ENCODE results near the gene MAD2L1. TPM values are rescaled to one million over a fixed set of nuclear protein-coding genes. Genes with fewer than 3 reads are reported as not detected.

MAD2L1 gene
- 35.4 and 41.4 TPM in 2 replicates for total RNA-seq
- 12.3 and 15.6 TPM in 2 replicates for polyA plus RNA-seq
- 22.4 TPM in 2 replicates for polyA plus RNA-seq (2011; cell fraction: cytosol; rRNA removed)
- 16.1 and 18.2 TPM in 2 replicates for polyA plus RNA-seq (2011; cell fraction: nucleus; rRNA removed)
- polyA plus RNA-seq (2012): 27.2 and 47.5 TPM in 2 replicates
- 28.8 and 29.0 TPM in 2 replicates for polyA minus RNA-seq
- polyA minus RNA-seq (2011; cell fraction: cytosol; rRNA and poly(A)+ RNA removed): 22.4 TPM
- 21.0 and 25.7 TPM in 2 replicates for polyA minus RNA-seq (2011; cell fraction: nucleus; rRNA and poly(A)+ RNA removed)
- percentile 88 among the genes with signal in this experiment for Bru-seq, nascent RNA
- BruChase-seq, experiment 1, labeled RNA remaining after a 6-hour chase: percentile 92 among the genes with signal in this experiment
- percentile 84 among the genes with signal in this experiment for BruChase-seq, experiment 2, labeled RNA remaining after a 2-hour chase
- long read RNA-seq, full-length matches to known transcripts: 183 of 190 reads
- long read RNA-seq, partial matches to known transcripts: 1 of 190 reads
- long read RNA-seq, other reads (novel, unspliced or antisense): 6 of 190 reads

DNA sequence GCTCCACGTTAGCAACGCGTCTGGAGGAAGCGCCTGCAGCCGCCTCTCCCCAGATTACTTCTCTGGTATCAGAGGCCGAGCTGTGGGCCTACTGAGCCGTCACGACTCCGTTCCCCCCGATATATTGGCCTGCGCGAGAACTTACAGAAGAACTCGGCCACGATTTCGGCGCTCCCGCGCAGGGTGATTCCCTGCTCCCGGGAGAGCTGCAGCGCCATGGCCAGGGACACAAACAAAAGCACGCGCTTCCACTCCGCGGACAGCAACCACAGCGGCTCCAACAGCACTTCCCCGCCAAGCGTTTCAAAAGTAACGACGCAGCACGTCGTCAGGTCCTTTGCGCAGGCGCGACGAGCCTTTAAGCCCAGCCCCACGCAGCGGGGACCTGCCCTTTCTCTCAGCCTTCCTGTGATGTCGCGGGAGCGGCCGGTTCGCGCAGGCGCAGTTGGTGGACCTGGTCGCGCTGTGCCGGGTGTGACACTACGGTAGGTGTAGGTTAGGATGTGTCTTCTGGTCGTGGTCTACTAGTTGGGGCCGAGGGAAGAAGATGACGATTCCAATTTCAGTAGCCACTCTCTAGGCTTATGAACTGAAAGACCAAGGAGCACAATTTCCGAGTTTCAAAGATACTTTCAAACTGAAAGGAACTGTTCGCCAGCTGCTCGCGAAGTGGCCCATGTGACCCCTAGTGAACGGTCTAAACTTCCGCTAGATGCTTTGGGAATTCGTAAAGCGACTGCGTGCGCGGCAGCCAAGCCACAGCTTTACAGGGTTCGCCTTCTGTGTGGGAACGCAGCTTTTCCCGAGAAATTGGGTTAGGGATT, at the start of gene MAD2L1:
MAD2L1 (minus strand) TSS at position 332 of the 824 bp plus-strand sequence; CDS start at position 218, 114 bp downstream.
- Histone ChIP-seq H3K27ac (ENCODE audit: insufficient read depth, low read depth, low read length) (peak within 1 kb of the TSS; percentile 76), H3K9me3 (replicated peaks; ENCODE audit: control insufficient read depth, insufficient read depth, low read length) (no peaks in the 10 kb centered on the region), H3K4me2 (ENCODE audit: insufficient read depth, low read length) (peak within 1 kb of the TSS; percentile 92), H3K79me2 (ENCODE audit: control insufficient read depth, insufficient read depth, low read length) (peaks cover 45% of the 10 kb centered on the region), H3K9ac (replicated peaks; ENCODE audit: extremely low read depth, insufficient read depth, low read length) (peak within 1 kb of the TSS; percentile 77), H3K4me1 (ENCODE audit: control insufficient read depth, extremely low read depth, insufficient read depth, low read length) (peaks cover 35% of the 10 kb centered on the region), H2AFZ (ENCODE audit: low read depth, low read length) (peak within 1 kb of the TSS; percentile 70), H3K9me1 (replicated peaks; ENCODE audit: control insufficient read depth, extremely low read depth, insufficient read depth, low read length) (no peaks in the 10 kb centered on the region), H3K36me3 (ENCODE audit: control insufficient read depth in 2 of 2, extremely low read depth in 1 of 2, insufficient read depth in 2 of 2, low read length in 2 of 2) (peaks cover 0 to 10% of the 10 kb centered on the region in 2 experiments), H4K20me1 (replicated peaks; ENCODE audit: control insufficient read depth, extremely low read depth, insufficient read depth, low read length) (no peaks in the 10 kb centered on the region), H3K4me3 (replicated peaks in 1 of 3; ENCODE audit: insufficient read depth in 1 of 3, low read depth in 1 of 3, low read length in 3 of 3) (peak within 1 kb of the TSS; percentile 55 to 79 (median 75)), H3K27me3 (ENCODE audit: control insufficient read depth in 2 of 2, insufficient read depth in 2 of 2, low read length in 2 of 2) (no peaks in the 10 kb centered on the region)
- DNase-seq (ENCODE audit: low read depth, low spot score) (peak; percentile 99), FAIRE-seq (peak; percentile 96)
- ChIA-PET POLR2A (interaction anchor here (0.5 kb wide), 1 partner anchor 519 kb away, joined by 4 read pairs; no protein-coding TSS in a partner anchor), CTCF (interaction anchor here (0.6 to 1.3 kb wide), 3 partner anchors 11 to 1182 kb away, joined by 3 to 4 read pairs (median 3); no protein-coding TSS in a partner anchor)
- TSS peak; percentile 92 for BruUV-seq (replicated peaks)
- intact Hi-C loops (cut with micrococcal nuclease) (loop anchor here (1.0 kb wide), 1 partner anchor 856 kb away; the partner anchor contains the start of gene PRDM5), dilution Hi-C loops (cut with MboI; ENCODE audit: extremely low pct_ligation_motif_present, low sequenced_read_pairs) (no loop called here)
- TF ChIP-seq GATA2 (IDR thresholded peaks at IDR 0.05; ENCODE audit: insufficient read depth, insufficient read length, low read depth, low read length): no peak
- peak; percentile 17 for TF ChIP-seq MYC (IDR thresholded peaks at IDR 0.05; ENCODE audit: low read depth, low read length)
- TF ChIP-seq EZH2 (IDR thresholded peaks at IDR 0.05; ENCODE audit: borderline replicate concordance, low read depth, low read length, severe bottlenecking): no peak
- TF ChIP-seq POLR2A (IDR thresholded peaks at IDR 0.05; ENCODE audit: low read depth, low read length): peak; percentile 94
- TF ChIP-seq, protein P1, sequence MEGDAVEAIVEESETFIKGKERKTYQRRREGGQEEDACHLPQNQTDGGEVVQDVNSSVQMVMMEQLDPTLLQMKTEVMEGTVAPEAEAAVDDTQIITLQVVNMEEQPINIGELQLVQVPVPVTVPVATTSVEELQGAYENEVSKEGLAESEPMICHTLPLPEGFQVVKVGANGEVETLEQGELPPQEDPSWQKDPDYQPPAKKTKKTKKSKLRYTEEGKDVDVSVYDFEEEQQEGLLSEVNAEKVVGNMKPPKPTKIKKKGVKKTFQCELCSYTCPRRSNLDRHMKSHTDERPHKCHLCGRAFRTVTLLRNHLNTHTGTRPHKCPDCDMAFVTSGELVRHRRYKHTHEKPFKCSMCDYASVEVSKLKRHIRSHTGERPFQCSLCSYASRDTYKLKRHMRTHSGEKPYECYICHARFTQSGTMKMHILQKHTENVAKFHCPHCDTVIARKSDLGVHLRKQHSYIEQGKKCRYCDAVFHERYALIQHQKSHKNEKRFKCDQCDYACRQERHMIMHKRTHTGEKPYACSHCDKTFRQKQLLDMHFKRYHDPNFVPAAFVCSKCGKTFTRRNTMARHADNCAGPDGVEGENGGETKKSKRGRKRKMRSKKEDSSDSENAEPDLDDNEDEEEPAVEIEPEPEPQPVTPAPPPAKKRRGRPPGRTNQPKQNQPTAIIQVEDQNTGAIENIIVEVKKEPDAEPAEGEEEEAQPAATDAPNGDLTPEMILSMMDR (IDR thresholded peaks at IDR 0.05; ENCODE audit: extremely low read depth in 1 of 2, insufficient read depth in 1 of 2, low read depth in 1 of 2, low read length in 2 of 2): no peak
- TF ChIP-seq, protein P2, sequence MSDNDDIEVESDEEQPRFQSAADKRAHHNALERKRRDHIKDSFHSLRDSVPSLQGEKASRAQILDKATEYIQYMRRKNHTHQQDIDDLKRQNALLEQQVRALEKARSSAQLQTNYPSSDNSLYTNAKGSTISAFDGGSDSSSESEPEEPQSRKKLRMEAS (IDR thresholded peaks at IDR 0.05; ENCODE audit: insufficient read depth, insufficient read length): peak; percentile 55
- TF ChIP-seq FOS (IDR thresholded peaks at IDR 0.05; ENCODE audit: borderline replicate concordance, insufficient read depth, low read length): no peak
- peak; percentile 80 for TF ChIP-seq POLR2AphosphoS5 (IDR thresholded peaks at IDR 0.05; ENCODE audit: insufficient read depth, low read depth, low read length)
- TF ChIP-seq JUN (IDR thresholded peaks at IDR 0.05; ENCODE audit: borderline replicate concordance, insufficient read depth, insufficient read length, low read depth): no peak
